Activated CD8-positive, alpha-beta T cell treated with anti-CD3 and anti-CD28 coated beads, Interleukin-2, amount 10 ng/mL, durations not matched to agents 7 days and 5 days (primary cell): Measurements from ENCODE around the gene SPI1. TPM values are rescaled to one million over a fixed set of nuclear protein-coding genes. Genes with fewer than 3 reads are reported as not detected.
A peak's percentile ranks its signal among the peaks of the same experiment; 100 is the strongest.

Experiments used
- ATAC-seq: fragments of 150-1000 bp; cut with Tn5 transposase; one replicate; pipeline ENCODE4 v1.10.0; 2021; ENCODE audit warnings: moderate library complexity
- CTCF ChIA-PET: fragments of 350-600 bp; sonication (Branson Sonifier 250); formaldehyde crosslinking; loops from one replicate; lab custom pipeline; 2021; ENCODE audit warnings: antibody characterized with exemption; lab: Charles Lee
- POLR2A ChIA-PET: fragments of 350-600 bp; sonication (Branson Sonifier 250); formaldehyde crosslinking; loops from one replicate; lab custom pipeline; 2021; ENCODE audit warnings: antibody characterized with exemption; lab: Charles Lee
- DNase-seq: peaks from one replicate; pipeline ENCODE4 v3.0.0-alpha.2; 2020
- H3K27ac Mint-ChIP-seq: one replicate; pipeline ENCODE4 v1.8.0; 2021; ENCODE audit warnings: mild to moderate bottlenecking, mixed read lengths
- H3K27me3 Mint-ChIP-seq: one replicate; pipeline ENCODE4 v1.8.0; 2021; ENCODE audit warnings: low read depth, mixed read lengths
- H3K36me3 Mint-ChIP-seq: one replicate; pipeline ENCODE4 v1.8.0; 2021; ENCODE audit warnings: low read depth, mixed read lengths
- H3K4me1 Mint-ChIP-seq: one replicate; pipeline ENCODE4 v1.8.0; 2021; ENCODE audit warnings: low read depth, mixed read lengths
- H3K4me3 Mint-ChIP-seq: one replicate; pipeline ENCODE4 v1.8.0; 2021; ENCODE audit warnings: mild to moderate bottlenecking, mixed read lengths
- H3K9me3 Mint-ChIP-seq: one replicate; pipeline ENCODE4 v1.8.0; 2022; ENCODE audit warnings: mixed read lengths; ENCODE audit not compliant: insufficient read depth
- total RNA-seq, 2 experiments: library from RNA; stranded (reverse); gene quantifications; one replicate each; pipeline ENCODE4 v1.2.3, GENCODE V29; 2021

The SPI1 gene
- total RNA-seq, 2 experiments from 2014 or later = not detected

DNA sequence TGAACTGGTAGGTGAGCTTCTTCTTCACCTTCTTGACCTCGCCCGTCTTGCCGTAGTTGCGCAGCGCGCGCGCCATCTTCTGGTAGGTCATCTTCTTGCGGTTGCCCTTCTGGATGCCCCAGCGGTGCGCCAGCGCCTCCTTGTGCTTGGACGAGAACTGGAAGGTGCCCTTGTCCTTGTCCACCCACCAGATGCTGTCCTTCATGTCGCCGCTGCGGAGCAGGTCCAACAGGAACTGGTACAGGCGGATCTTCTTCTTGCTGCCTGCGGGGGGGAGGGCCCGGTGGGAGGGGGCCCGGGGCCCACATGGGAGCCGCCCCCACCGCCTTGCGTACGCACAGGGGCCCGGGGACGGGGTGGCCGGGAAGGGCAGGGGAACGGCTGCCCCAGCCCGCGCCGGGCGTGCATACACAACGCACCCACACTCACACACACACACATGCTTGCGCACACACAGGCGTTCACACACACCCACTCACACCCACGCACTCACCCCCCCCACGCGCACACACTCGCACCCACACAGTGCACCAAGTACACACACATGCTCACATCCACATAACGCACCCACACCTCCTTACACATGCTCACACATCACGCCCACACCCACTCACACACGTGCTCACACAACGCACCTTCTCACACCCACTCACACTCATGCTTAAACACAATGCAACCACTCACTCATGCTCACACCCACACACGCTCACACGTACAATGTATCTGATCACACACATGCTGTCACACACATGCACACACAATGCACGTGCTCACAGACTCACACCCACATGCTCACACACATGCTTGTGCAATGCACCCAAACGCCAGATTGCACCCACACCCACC lies 22.8 kb downstream of the SPI1 start:
- H3K27ac Mint-ChIP-seq = no peak overlapping the region
- H3K4me1 Mint-ChIP-seq = peaks cover 13% of the 10 kb centered on the region
- no peak for ATAC-seq

DNA sequence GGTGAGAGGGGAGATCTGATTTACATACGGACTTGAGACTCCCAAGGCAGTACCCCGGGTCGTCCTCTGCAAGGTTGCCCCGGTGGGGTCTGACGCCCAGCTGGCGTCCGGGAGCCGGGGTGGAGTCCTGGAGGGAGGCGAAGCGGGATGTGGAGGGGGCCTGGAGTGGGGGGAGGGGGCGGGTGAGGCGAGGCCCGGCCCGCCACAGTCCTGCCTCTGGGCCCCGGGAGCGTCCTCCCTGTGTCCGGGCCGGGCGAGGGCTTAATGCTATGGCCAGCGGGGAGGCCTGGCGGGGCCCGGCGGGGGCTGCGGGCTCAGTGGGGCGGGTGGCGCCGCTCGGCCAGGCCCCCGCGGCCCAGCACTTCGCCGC lies 23.4 kb downstream of the SPI1 start:
- Mint-ChIP-seq H3K4me1 (peaks cover 8% of the 10 kb centered on the region), H3K27ac (no peak overlapping the region), H3K4me3 (no peak overlapping the region), H3K36me3 (no peaks in the 10 kb centered on the region), H3K27me3 (no peaks in the 10 kb centered on the region), H3K9me3 (no peaks in the 10 kb centered on the region)
- ChIA-PET POLR2A (no interaction called here), CTCF (interaction anchor here (0.6 kb wide), 1 partner anchor 8 kb away, joined by 3 read pairs; no protein-coding TSS in a partner anchor)
- ATAC-seq = no peak
- no peak for DNase-seq

More for the DNA sequence above, 22.8 kb downstream of the SPI1 start:
- H3K27me3 Mint-ChIP-seq = no peaks in the 10 kb centered on the region
- ChIA-PET POLR2A (no interaction called here), CTCF (interaction anchor here (0.6 kb wide), 1 partner anchor 8 kb away, joined by 3 read pairs; no protein-coding TSS in a partner anchor)
- H3K9me3 Mint-ChIP-seq = no peaks in the 10 kb centered on the region
- DNase-seq = peak; percentile 48
- no peak overlapping the region for H3K4me3 Mint-ChIP-seq
- no peaks in the 10 kb centered on the region for H3K36me3 Mint-ChIP-seq

DNA sequence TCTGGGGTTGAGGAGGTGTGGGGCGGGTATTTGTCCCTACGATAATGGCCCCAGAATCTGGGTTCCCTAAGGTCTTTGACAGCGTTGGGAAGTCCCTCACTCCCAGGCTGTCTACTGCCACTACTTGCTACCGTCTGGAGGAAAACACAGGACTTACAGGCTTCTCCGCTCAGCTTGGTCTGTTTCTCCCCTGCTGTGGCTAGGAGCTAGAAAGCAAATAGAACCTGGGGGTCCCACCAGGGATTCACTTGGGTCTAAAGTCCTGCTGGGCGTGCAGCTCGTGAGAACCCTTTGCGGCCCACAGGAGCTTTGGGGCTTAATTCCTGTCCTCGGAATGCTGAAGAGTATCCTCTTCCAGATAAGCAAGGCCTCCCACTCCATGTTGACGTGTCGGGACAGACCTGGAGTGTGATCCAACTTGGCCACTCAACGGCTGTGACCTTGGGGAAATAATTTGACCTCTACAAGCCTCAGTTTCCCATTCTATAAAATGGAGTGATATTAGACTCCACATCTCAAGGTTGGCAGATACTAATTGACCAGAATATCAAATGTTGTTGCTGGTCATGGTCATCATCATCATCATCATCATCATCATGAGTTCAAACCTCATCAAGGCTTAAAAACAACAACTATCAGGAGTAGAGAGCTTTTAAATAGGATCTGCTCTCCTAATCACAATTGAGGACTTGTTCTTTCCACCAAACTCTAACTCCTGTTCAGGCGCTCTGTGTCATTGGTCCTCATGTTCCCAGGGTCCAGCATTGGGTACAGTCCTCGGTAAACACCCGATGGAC lies 24.2 kb downstream of the SPI1 start:
- ChIA-PET POLR2A (no interaction called here), CTCF (no interaction called here)
- H3K9me3 Mint-ChIP-seq = no peaks in the 10 kb centered on the region
- no peak overlapping the region for H3K4me3 Mint-ChIP-seq
- DNase-seq (no peak), ATAC-seq (no peak)
- no peaks in the 10 kb centered on the region for H3K36me3 Mint-ChIP-seq
- peaks cover 1% of the 10 kb centered on the region for H3K4me1 Mint-ChIP-seq
- H3K27me3 Mint-ChIP-seq = no peaks in the 10 kb centered on the region
- H3K27ac Mint-ChIP-seq = no peak overlapping the region

DNA sequence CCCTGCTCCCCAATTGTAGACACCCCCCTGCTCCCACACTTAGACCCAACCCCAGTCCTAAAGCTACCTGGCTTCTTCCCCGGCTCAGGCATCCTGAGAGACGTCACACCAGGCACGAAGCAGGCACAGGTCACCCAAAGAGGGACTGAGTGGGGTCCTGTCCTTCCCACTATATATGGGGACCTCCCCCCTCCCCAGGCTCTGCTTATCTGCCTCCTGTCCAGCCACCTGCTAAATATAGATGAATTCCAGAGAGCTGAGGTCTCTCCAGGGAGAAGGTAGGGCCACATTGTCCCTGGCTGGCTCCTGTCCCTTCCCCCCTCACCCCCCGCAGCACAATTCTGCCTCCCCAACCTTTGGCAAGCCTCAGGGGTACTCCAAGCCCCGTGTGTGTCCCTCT lies 25.8 kb downstream of the SPI1 start, which contains the start of gene MYBPC3:
Gene MYBPC3 (minus strand): TSS at position 147 of the 400 bp plus-strand sequence. CDS start 55 bp downstream, at position 92.
- H3K4me1 Mint-ChIP-seq = no peaks in the 10 kb centered on the region
- H3K36me3 Mint-ChIP-seq = no peaks in the 10 kb centered on the region
- H3K4me3 Mint-ChIP-seq = no peak within 1 kb of the TSS
- ATAC-seq = no peak
- H3K9me3 Mint-ChIP-seq = no peaks in the 10 kb centered on the region
- ChIA-PET POLR2A (no interaction called here), CTCF (no interaction called here)
- H3K27me3 Mint-ChIP-seq = no peaks in the 10 kb centered on the region
- H3K27ac Mint-ChIP-seq = no peak within 1 kb of the TSS
- no peak for DNase-seq

DNA sequence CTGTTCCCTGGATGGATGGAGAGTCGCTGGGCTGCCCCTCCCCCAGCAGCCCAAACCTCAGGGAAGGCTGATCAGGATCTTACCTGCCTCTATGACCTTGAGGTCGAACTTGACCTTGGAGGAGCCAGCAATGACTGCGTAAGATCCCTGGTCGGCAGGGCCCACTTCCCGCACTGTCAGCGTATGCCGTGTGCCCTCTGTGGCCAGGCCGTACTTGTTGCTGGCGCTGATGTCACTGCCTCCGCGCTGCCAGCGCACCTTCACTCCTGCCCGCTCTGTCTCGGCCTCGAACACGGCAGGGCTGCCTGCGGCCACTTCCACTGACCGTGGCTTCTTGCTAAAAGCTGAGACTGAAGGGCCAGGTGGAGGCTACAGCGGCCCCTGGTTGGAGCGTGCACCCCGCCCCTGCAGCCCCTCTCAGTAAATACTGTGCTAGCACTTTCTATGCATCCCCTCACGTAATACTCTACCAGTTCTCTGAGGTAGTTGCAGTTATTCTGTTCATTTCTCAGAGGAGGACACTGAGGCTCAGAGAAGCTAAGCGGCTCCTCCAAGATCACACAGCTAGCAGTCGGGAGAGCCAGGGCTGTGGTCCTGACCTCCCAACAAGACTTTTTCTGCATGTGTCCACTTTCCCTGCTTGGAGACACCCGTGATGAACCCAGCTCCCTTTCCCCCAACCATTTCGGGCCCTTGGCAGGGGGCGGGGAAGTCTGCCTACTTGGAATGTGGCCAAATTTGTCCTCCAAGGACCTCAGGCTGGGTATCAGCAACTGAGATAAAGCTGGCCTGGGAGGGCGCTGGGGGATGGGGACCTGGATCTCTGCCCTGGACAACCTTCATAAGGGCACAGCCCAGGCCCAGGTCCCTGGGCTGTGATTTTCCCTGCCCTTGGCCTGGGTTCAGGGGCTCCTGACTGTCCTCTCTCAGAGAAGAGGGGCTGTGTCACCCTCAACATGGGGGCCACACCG lies 26.9 kb downstream of the SPI1 start:
- CTCF ChIA-PET = interaction anchor here (1.1 kb wide), 1 partner anchor 57 kb away, joined by 3 read pairs; the partner anchor contains the start of gene SLC39A13

DNA sequence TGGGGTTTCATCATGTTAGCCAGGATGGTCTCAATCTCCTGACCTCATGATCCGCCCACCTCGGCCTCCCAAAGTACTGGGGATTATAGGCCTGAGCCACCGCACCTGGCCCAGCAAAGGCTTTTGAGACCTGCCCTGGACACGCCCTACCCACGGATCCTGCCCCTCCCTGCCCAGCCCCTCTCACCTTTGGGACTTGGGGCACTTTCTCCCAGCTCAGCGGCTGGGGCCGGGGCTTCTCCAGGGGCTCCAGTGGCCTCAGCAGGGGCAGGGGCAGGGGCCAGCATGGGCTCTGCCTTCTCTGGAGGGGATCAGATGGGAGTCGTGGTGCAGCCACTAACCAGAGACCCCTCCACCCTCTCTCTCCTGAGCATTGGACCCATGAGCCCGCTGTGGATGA lies 28.0 kb downstream of the SPI1 start:
- no peak overlapping the region for H3K27ac Mint-ChIP-seq
- POLR2A ChIA-PET = no interaction called here
- ATAC-seq (no peak), DNase-seq (no peak)
- H3K4me3 Mint-ChIP-seq = no peak overlapping the region
- H3K9me3 Mint-ChIP-seq = no peaks in the 10 kb centered on the region
- no peaks in the 10 kb centered on the region for H3K27me3 Mint-ChIP-seq
- no peaks in the 10 kb centered on the region for H3K4me1 Mint-ChIP-seq
- CTCF ChIA-PET = no interaction called here
- no peaks in the 10 kb centered on the region for H3K36me3 Mint-ChIP-seq

More for the DNA sequence above, 26.9 kb downstream of the SPI1 start:
- Mint-ChIP-seq H3K4me3 (no peak overlapping the region), H3K36me3 (no peaks in the 10 kb centered on the region), H3K27ac (no peak overlapping the region), H3K9me3 (no peaks in the 10 kb centered on the region), H3K27me3 (no peaks in the 10 kb centered on the region), H3K4me1 (no peaks in the 10 kb centered on the region)
- ATAC-seq = no peak
- DNase-seq = no peak
- POLR2A ChIA-PET = no interaction called here

DNA sequence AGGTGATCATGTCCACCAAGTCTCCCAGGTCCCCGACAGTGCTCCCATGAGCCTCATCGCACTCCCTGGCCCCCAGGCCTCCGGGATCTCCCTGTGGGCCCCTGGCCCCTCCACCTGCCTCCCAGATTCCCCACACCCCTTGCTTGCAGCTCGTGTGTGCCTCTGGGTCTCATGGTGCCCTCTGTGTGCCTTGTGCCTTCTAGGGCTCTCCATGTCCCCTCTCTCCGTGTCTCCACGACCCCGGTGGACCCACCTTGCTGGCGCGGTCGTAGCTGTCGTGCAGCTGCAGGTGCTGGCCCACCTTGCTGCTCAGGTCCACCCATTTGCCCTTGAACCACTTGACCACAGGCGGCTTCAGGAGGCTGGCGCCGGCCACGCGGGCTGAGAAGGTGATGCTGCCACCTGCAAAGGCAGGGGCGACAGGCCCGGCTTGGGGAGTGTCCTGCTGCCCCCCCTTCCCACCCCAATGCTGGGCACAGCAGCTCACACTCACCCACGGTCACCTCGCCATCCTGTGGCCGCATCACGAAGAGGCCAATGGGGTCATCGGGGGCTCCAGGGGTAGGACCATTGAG lies 28.7 kb downstream of the SPI1 start:
- ATAC-seq (no peak), DNase-seq (no peak)
- no peaks in the 10 kb centered on the region for H3K27me3 Mint-ChIP-seq
- no peak overlapping the region for H3K27ac Mint-ChIP-seq
- no peaks in the 10 kb centered on the region for H3K4me1 Mint-ChIP-seq
- ChIA-PET POLR2A (no interaction called here), CTCF (no interaction called here)
- H3K4me3 Mint-ChIP-seq = no peak overlapping the region
- no peaks in the 10 kb centered on the region for H3K36me3 Mint-ChIP-seq
- H3K9me3 Mint-ChIP-seq = no peaks in the 10 kb centered on the region

DNA sequence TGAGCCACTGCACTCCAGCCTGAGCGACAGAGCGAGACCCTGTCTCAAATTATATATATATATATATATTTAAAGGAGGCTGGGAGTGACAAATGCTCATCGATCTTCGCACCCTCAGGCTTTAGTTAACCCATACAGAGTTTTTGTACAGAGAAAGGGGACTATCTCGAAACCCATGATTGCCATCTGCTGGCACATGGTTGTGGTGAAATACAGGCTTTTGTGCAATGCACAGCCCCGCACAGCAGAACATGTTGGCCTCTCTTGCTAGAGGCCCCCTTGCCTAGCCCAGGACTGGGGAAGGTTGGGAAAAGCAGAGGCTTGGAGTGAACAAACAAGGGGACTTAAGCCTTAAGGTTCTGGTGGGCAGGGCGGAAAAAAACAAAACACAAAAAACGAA lies 29.5 kb downstream of the SPI1 start:
- ATAC-seq = no peak
- peak; percentile 29 for DNase-seq
- CTCF ChIA-PET = interaction anchor here (1.6 kb wide), 1 partner anchor 25 kb away, joined by 3 read pairs; no protein-coding TSS in a partner anchor
- H3K4me3 Mint-ChIP-seq = no peak overlapping the region
- H3K27ac Mint-ChIP-seq = no peak overlapping the region
- no peaks in the 10 kb centered on the region for H3K27me3 Mint-ChIP-seq
- H3K4me1 Mint-ChIP-seq = no peaks in the 10 kb centered on the region
- H3K36me3 Mint-ChIP-seq = no peaks in the 10 kb centered on the region
- POLR2A ChIA-PET = no interaction called here
- no peaks in the 10 kb centered on the region for H3K9me3 Mint-ChIP-seq

DNA sequence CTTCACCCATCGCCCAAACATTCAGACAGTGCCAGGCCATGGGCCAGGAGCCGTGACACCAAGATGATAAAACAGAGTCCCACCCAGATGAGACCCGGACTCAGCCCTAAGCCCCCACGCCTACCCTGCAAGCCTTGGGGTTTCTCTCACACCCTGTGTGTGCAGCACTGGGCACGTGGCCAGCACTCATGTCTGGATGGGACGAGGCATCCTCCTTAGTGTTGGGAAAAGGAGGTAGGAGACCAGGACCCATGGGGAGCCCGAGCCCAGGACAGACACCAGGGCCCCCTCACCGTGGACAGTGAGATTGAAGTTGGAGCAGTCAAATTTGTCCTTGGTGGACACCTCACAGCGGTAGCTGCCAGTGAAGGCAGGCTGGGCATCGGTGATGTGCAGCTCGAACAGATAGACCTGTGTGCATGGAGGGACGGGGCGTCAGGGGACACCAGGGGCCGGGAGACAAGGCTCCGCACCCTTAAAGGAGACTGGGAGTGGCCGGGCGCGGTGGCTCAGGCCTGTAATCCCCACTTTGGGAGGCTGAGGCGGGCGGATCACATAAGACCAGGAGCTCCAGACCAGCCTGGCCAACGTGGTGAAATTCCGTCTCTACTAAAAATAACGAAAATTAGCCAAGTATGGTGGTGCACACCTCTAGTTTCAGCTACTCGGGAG lies 30.1 kb downstream of the SPI1 start:
- CTCF ChIA-PET = interaction anchor here (1.6 kb wide), 1 partner anchor 26 kb away, joined by 3 read pairs; no protein-coding TSS in a partner anchor
- Mint-ChIP-seq H3K4me1 (no peaks in the 10 kb centered on the region), H3K9me3 (no peaks in the 10 kb centered on the region), H3K27ac (no peak overlapping the region), H3K4me3 (no peak overlapping the region), H3K27me3 (no peaks in the 10 kb centered on the region), H3K36me3 (no peaks in the 10 kb centered on the region)
- ATAC-seq = no peak
- POLR2A ChIA-PET = no interaction called here
- no peak for DNase-seq

DNA sequence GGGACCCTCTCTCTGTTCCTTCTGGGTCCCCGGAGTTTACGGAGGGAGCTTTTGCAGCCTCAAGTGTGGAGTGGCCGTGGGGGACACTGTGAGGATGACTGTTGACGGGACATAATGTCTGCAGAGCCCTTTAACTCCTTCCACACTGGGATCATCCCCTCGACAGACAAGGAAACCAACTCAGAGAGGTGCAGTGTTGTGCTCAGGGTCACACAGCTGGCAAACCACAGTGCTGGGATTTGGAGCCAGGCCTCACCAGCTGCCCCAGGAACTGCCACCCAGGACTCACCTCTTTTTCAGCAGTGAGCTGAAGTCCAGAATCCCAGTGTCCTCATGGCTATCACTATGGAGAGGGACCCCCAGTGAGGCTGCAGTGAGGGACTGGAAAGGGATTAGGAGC lies 31.2 kb downstream of the SPI1 start:
- H3K4me3 Mint-ChIP-seq = no peak overlapping the region
- no peak overlapping the region for H3K27ac Mint-ChIP-seq
- no peaks in the 10 kb centered on the region for H3K4me1 Mint-ChIP-seq
- DNase-seq (no peak), ATAC-seq (no peak)
- POLR2A ChIA-PET = no interaction called here
- H3K9me3 Mint-ChIP-seq = no peaks in the 10 kb centered on the region
- H3K27me3 Mint-ChIP-seq = no peaks in the 10 kb centered on the region
- CTCF ChIA-PET = no interaction called here
- no peaks in the 10 kb centered on the region for H3K36me3 Mint-ChIP-seq
